AG09319 (cell line): ENCODE measurements around the gene CEMIP2.

Experiments
- DNase-seq: peaks from one replicate; pipeline ENCODE4 v3.0.0-alpha.2; 2010; ENCODE audit warnings: low read depth; ENCODE audit errors: extremely low read depth
- CTCF ChIP-seq: IDR thresholded peaks from 2 replicates; pipeline ENCODE4 v1.5.1; 2011; ENCODE audit warnings: low read depth, mild to moderate bottlenecking, inconsistent platforms, low read length, moderate library complexity

Gene CEMIP2

GRCh38 chr9:71764891-71765290 is 3.4 kb downstream of the CEMIP2 start:
- no peak for DNase-seq

GRCh38 chr9:71764463-71764862 is 3.9 kb downstream of the CEMIP2 start:
- no peak for TF ChIP-seq CTCF
- DNase-seq: no peak

More at GRCh38 chr9:71764891-71765290, 3.4 kb downstream of the CEMIP2 start:
- TF ChIP-seq CTCF: no peak

GRCh38 chr9:71763832-71764231 is 4.5 kb downstream of the CEMIP2 start:
- no peak for DNase-seq
- no peak for TF ChIP-seq CTCF

- no peak for DNase-seq
- no peak for TF ChIP-seq CTCF
Measured at GRCh38 chr9:71762900-71763653, 5.2 kb downstream of the CEMIP2 start.

- no peak for TF ChIP-seq CTCF
- no peak for DNase-seq
Measured at GRCh38 chr9:71761938-71762353, 6.4 kb downstream of the CEMIP2 start.

- no peak for TF ChIP-seq CTCF
- DNase-seq: no peak
Measured at GRCh38 chr9:71760901-71761300, 7.4 kb downstream of the CEMIP2 start.

- DNase-seq: no peak
- no peak for TF ChIP-seq CTCF
Measured at GRCh38 chr9:71758785-71759184, 9.5 kb downstream of the CEMIP2 start.
